Measurements from ENCODE around the gene UBQLN3.

- no peak for TF ChIP-seq POLR2A (IDR thresholded peaks at IDR 0.05)
- no peak for TF ChIP-seq CTCF (IDR thresholded peaks at IDR 0.05)
Measured at GRCh38 chr11:5486421-5486820, 23.3 kb downstream of the UBQLN3 start.
